Psoas muscle (tissue), 8 donors: Measurements from ENCODE around the gene PHACTR2. TPM values are rescaled to one million over a fixed set of nuclear protein-coding genes. Genes with fewer than 3 reads are reported as not detected.

ENCODE experiments used
- ATAC-seq, 4 donors: fragments of 200-7000 bp; cut with Tn5 transposase; one replicate each; pipeline ENCODE4 v1.9.1; 2020; ENCODE audit warnings: moderate library complexity in 3 of 4, mild to moderate bottlenecking in 2 of 4
- DNase-seq, 2 donors: peaks; one replicate each; pipeline ENCODE4 v3.0.0-alpha.2; 2020
- H3K27ac ChIP-seq: fragments of 200-600 bp; one replicate; pipeline ENCODE4 v1.8.0; 2022
- H3K27me3 ChIP-seq, 3 donors: fragments of 200-600 bp in 1 of 3; one replicate each; pipeline versions ENCODE4 v1.6.1 to v1.8.0; 2013 to 2022; ENCODE audit warnings: low read length in 2 of 3, mild to moderate bottlenecking in 2 of 3, moderate library complexity in 1 of 3; ENCODE audit not compliant: insufficient read depth in 3 of 3
- H3K36me3 ChIP-seq, 2 donors: fragments of 200-600 bp in 1 of 2; one replicate each; pipeline versions ENCODE4 v1.6.1 to v1.8.0; 2013 to 2022; ENCODE audit warnings: low read depth in 1 of 2, mild to moderate bottlenecking in 1 of 2, moderate library complexity in 1 of 2; ENCODE audit not compliant: insufficient read depth in 1 of 2
- H3K4me1 ChIP-seq: fragments of 200-600 bp; one replicate; pipeline ENCODE4 v1.8.0; 2022
- H3K4me3 ChIP-seq: fragments of 200-600 bp; one replicate; pipeline ENCODE4 v1.8.0; 2022; ENCODE audit warnings: mild to moderate bottlenecking
- H3K9me3 ChIP-seq: fragments of 200-600 bp; one replicate; pipeline ENCODE4 v1.8.0; 2022
- WGBS, 3 donors: extraction: QIAGEN DNeasy Blood & Tissue Kit; methylation state at CpG; one replicate each; pipeline versions ENCODE4 v1.1.6 to v1.1.7; 2013; 5-methylcytosine and 5-hydroxymethylcytosine counted together
- intact Hi-C, 2 donors: fragments of 100-400 bp; cut with DNase I; formaldehyde crosslinking; loops; one replicate each; pipeline versions ENCODE4 v1.11.0 to v1.14.2; 2022
- polyA plus RNA-seq, 3 donors: library from polyadenylated mRNA; stranded (reverse); fragments of 200-250 nt; gene quantifications; one replicate each; pipeline ENCODE4 v1.2.3, GENCODE V29; 2013
- total RNA-seq, 4 donors: library from RNA; stranded (reverse); fragmentation: NEBNext Ultra II Directional in 2 of 4; extraction: Animal tissue kit (Norgen Biotek cat#: 25700) in 2 of 4; gene quantifications; one replicate each; pipeline versions ENCODE4 v1.2.1 to v1.2.4, GENCODE V29; 2021 to 2023
- TF ChIP-seq, protein P1 (sequence below): fragments of 200-600 bp; IDR thresholded peaks from one replicate; pipeline ENCODE4 v1.8.0; 2022; ENCODE audit warnings: antibody characterized with exemption
- donor health status: healthy with polysubstance abuse.
- donor health status: DM: no; HTN: no; CAD: no; lungs with moderate emphysema.
- donor health status: Bipolar disorder and iron deficiency.
- donor health status: healthy.
- donor health status: DM: yes; HTN: yes; CAD: no.
- donor health status: DM: no; HTN: no; CAD: no.
- donor health status: DM: no; HTN: no; CAD: no.
- donor health status: DM: yes; HTN: yes; CAD: no.

The PHACTR2 gene
- total and polyA plus RNA-seq, 7 donors = 3.4 to 48.8 (median 30.0) TPM

DNA sequence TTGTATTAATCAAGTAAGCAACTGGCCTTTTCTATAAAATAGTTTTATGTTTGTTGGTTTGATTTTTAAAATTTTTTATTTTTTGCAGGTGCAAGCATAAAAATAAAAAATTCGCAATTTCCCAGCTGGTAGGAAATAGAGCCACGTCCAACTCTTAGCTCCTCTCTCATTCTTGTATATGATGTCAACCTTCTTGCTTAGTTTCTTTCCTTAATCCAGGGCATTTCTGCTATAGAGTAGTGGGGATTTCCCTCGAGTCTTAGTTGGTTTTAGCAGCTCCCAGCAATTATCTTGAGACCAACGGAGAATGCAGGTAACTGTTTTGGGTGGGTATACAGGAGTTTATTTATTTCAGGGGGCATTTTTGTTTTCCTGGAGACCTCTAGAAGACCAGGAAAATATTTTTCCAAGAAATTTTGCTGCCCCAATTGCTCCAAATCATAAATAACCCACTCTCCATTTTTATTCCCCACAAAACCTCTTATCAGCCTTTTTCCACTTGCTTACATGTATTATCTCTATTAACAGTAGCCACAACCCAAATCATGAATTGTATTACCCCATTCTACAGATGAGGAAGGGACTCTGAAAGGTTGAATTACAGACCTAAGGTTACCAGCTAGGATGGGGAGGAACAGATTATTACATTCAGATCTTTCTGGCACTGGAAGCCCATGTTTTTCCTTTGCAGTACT lies 18.4 kb downstream of the PHACTR2 start:
- no peak for ATAC-seq
- Histone ChIP-seq H3K27ac (peak overlapping the region; percentile 44), H3K27me3 (no peaks in the 10 kb centered on the region), H3K4me1 (peaks cover 63% of the 10 kb centered on the region), H3K4me3 (no peak overlapping the region), H3K36me3 (no peaks in the 10 kb centered on the region), H3K9me3 (no peaks in the 10 kb centered on the region)
- intact Hi-C loops = loop anchor here in 1 of 2 donors (5.0 kb wide), 1 partner anchor 36 kb away; no protein-coding TSS in a partner anchor
- no peak for DNase-seq
- TF ChIP-seq, protein P1, sequence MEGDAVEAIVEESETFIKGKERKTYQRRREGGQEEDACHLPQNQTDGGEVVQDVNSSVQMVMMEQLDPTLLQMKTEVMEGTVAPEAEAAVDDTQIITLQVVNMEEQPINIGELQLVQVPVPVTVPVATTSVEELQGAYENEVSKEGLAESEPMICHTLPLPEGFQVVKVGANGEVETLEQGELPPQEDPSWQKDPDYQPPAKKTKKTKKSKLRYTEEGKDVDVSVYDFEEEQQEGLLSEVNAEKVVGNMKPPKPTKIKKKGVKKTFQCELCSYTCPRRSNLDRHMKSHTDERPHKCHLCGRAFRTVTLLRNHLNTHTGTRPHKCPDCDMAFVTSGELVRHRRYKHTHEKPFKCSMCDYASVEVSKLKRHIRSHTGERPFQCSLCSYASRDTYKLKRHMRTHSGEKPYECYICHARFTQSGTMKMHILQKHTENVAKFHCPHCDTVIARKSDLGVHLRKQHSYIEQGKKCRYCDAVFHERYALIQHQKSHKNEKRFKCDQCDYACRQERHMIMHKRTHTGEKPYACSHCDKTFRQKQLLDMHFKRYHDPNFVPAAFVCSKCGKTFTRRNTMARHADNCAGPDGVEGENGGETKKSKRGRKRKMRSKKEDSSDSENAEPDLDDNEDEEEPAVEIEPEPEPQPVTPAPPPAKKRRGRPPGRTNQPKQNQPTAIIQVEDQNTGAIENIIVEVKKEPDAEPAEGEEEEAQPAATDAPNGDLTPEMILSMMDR = no peak
- WGBS, 3 donors = 45 to 59% (median 54%) methylated on average over 4 of the region's 4 CpGs

DNA sequence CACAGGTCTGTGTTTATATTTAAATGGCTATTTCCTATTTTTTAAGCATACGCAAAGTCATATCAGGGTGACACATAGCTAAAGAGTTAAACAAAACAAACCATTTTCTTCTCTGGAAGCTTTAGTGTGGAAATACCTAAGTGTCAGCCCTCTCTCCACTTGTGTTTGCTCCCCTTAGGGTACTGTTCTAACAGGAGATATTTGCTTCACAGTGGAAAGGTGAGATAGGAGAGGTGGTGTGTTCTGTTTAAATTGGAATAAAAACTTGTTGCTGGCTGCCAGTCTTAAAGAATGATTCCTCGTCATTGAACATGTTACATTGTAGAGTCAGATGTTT lies 18.9 kb downstream of the PHACTR2 start:
- Histone ChIP-seq H3K36me3 (no peaks in the 10 kb centered on the region), H3K4me1 (peaks cover 65% of the 10 kb centered on the region), H3K4me3 (no peak overlapping the region), H3K27ac (no peak overlapping the region), H3K27me3 (no peaks in the 10 kb centered on the region), H3K9me3 (no peaks in the 10 kb centered on the region)
- no peak for ATAC-seq
- TF ChIP-seq, protein P1 = no peak
- no peak for DNase-seq
- intact Hi-C loops = loop anchor here in 1 of 2 donors (5.0 kb wide), 1 partner anchor 36 kb away; no protein-coding TSS in a partner anchor
- 56 to 60% (median 57%) methylated on average over 2 of the region's 2 CpGs for WGBS, 3 donors

DNA sequence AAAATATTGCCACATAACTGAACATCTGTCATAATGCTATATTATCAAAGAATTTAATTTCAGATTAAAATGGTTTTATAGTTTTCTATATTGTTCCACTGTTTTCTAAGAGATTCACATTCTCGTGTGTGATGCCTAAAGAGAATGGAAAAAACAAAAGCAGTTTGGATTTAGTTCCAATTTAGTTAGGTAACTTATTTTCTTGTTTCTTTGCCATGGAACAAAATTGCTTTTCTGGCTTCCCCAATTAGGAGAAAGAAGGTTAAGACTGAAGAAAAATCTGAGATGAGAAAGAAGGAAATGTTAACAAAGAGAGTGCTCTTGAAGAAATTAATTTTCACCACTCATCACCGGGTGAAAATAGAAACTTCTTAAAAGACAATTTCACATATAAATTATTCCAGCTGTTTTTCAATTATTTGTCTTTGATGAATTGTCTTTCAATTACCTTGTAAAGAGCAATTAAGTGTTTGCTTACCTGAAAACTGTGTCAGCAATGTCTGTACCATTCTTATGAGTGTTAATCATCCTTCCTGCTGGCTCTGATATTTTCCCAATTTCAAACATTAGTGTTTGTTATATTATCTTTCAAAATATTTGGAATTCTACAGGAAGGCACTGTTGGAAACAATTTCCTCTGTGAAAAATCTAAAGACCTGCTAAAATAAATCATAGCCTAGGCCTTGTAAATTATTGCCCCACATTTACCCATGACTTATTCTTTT lies 19.5 kb downstream of the PHACTR2 start:
- DNase-seq (no peak), ATAC-seq (no peak)
- 35 to 61% (median 45%) methylated on average over 2 of the region's 2 CpGs for WGBS, 3 donors
- intact Hi-C loops = loop anchor here in 1 of 2 donors (5.0 kb wide), 1 partner anchor 35 kb away; no protein-coding TSS in a partner anchor
- no peak overlapping the region for H3K4me3 ChIP-seq
- no peak overlapping the region for H3K27ac ChIP-seq
- H3K36me3 ChIP-seq = no peaks in the 10 kb centered on the region
- H3K4me1 ChIP-seq = peaks cover 59% of the 10 kb centered on the region
- no peaks in the 10 kb centered on the region for H3K9me3 ChIP-seq
- no peaks in the 10 kb centered on the region for H3K27me3 ChIP-seq
- TF ChIP-seq, protein P1 = no peak

DNA sequence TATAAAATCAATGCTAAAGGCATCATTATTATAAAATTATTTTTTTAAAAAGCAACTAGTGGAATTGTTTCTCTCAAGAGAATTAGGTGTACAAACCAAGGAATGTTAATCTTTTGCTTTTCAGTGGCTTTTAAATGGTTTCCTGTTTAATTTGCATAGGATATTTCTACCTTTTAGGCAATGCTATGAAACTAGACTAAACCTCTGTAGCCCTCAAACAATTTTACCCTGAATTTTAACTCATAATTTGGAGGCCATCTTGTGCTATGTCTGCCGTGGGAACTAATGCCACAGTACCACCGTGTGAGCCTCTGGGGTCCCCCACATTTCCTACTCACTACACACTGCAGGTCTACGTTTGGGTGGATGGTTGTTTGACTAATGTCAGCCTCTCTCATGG lies 20.6 kb downstream of the PHACTR2 start:
- intact Hi-C loops = loop anchor here in 1 of 2 donors (5.0 kb wide), 1 partner anchor 34 kb away; no protein-coding TSS in a partner anchor
- Histone ChIP-seq H3K4me1 (peaks cover 55% of the 10 kb centered on the region), H3K27ac (no peak overlapping the region)

More for the DNA sequence above, 20.6 kb downstream of the PHACTR2 start:
- Histone ChIP-seq H3K4me3 (no peak overlapping the region), H3K27me3 (no peaks in the 10 kb centered on the region), H3K9me3 (no peaks in the 10 kb centered on the region), H3K36me3 (no peaks in the 10 kb centered on the region)
- TF ChIP-seq, protein P1 = no peak
- ATAC-seq = no peak
- no peak for DNase-seq
- WGBS, 3 donors = 77 to 88% (median 86%) methylated on average over 3 of the region's 3 CpGs
